H1 (cell line): Measurements from ENCODE around the gene NKPD1.

ENCODE experiments used
- CBX5 ChIP-seq: fragments of 300-800, 300-1000 bp; sonication (generic); IDR thresholded peaks from 2 replicates; pipeline ENCODE4 v1.7.1; 2016; ENCODE audit warnings: antibody characterized with exemption, low read length, low read depth
- CREB1 ChIP-seq: IDR thresholded peaks from 2 replicates; pipeline ENCODE4 v1.6.1; 2012; ENCODE audit warnings: inconsistent platforms

DNA sequence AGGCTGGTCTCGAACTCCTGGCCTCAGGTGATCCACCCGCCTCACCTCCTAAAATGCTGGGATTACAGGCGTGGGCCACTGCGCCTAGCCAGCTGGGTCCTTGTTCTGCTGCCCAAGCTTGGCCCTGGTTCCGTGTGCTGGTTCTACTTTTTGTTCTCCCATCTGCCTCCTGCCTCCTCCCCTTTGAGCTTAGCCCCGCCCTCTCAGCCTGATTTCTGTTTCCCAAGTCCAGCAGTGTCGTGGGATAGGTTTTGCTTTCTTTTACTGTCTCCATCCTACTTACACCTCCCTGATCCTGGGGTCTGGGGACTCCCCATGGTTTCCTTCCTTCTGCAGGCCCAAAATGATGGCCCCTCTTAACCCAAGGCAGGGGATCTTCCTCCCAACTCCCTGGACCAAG lies 20.2 kb upstream of the NKPD1 start:
- no peak for TF ChIP-seq CBX5
- no peak for TF ChIP-seq CREB1
